ENCODE measurements around the gene TBC1D16.

TBC1D16 gene

GRCh38 chr17:79976451-79976850 lies 59.2 kb downstream of the TBC1D16 start:
- H3K4me3 ChIP-seq (ENCODE audit: low read depth, low read length), result no peak overlapping the region
- TF ChIP-seq POLR2A (IDR thresholded peaks at IDR 0.05; ENCODE audit: extremely low read depth, insufficient read length), result no peak
- TF ChIP-seq MYC (IDR thresholded peaks at IDR 0.05; ENCODE audit: low read depth, low read length), result no peak
- TF ChIP-seq CTCF (IDR thresholded peaks at IDR 0.05; ENCODE audit: low read depth, low read length), result no peak
- TF ChIP-seq MAX (IDR thresholded peaks at IDR 0.05; ENCODE audit: low read depth, low read length), result no peak
- DNase-seq (ENCODE audit: low read depth), result no peak

GRCh38 chr17:79975498-79976134 lies 60.1 kb downstream of the TBC1D16 start:
- DNase-seq (ENCODE audit: low read depth), result no peak
- TF ChIP-seq MYC (IDR thresholded peaks at IDR 0.05; ENCODE audit: low read depth, low read length), result no peak
- TF ChIP-seq POLR2A (IDR thresholded peaks at IDR 0.05; ENCODE audit: extremely low read depth, insufficient read length), result no peak
- TF ChIP-seq CTCF (IDR thresholded peaks at IDR 0.05; ENCODE audit: low read depth, low read length), result no peak
- no peak for TF ChIP-seq MAX (IDR thresholded peaks at IDR 0.05; ENCODE audit: low read depth, low read length)
- no peak overlapping the region for H3K4me3 ChIP-seq (ENCODE audit: low read depth, low read length)

- H3K4me3 ChIP-seq (ENCODE audit: low read depth, low read length), result no peak overlapping the region
- peak; percentile 30 for DNase-seq (ENCODE audit: low read depth)
- no peak for TF ChIP-seq POLR2A (IDR thresholded peaks at IDR 0.05; ENCODE audit: extremely low read depth, insufficient read length)
- no peak for TF ChIP-seq MYC (IDR thresholded peaks at IDR 0.05; ENCODE audit: low read depth, low read length)
- TF ChIP-seq CTCF (IDR thresholded peaks at IDR 0.05; ENCODE audit: low read depth, low read length), result peak; percentile 45
- TF ChIP-seq MAX (IDR thresholded peaks at IDR 0.05; ENCODE audit: low read depth, low read length), result no peak
These were observed 60.8 kb downstream of the TBC1D16 start for GRCh38 chr17:79974566-79975497.

GRCh38 chr17:79971651-79972050 lies 64.0 kb downstream of the TBC1D16 start:
- H3K4me3 ChIP-seq (ENCODE audit: low read depth, low read length), result no peak overlapping the region
- TF ChIP-seq MAX (IDR thresholded peaks at IDR 0.05; ENCODE audit: low read depth, low read length), result no peak
- no peak for TF ChIP-seq CTCF (IDR thresholded peaks at IDR 0.05; ENCODE audit: low read depth, low read length)
- no peak for TF ChIP-seq MYC (IDR thresholded peaks at IDR 0.05; ENCODE audit: low read depth, low read length)
- no peak for TF ChIP-seq POLR2A (IDR thresholded peaks at IDR 0.05; ENCODE audit: extremely low read depth, insufficient read length)
- no peak for DNase-seq (ENCODE audit: low read depth)

- TF ChIP-seq POLR2A (IDR thresholded peaks at IDR 0.05; ENCODE audit: extremely low read depth, insufficient read length) (no peak), MYC (IDR thresholded peaks at IDR 0.05; ENCODE audit: low read depth, low read length) (no peak), MAX (IDR thresholded peaks at IDR 0.05; ENCODE audit: low read depth, low read length) (0 out of 2 replicates have a peak, but pooled peaks have one; percentile 17), CTCF (IDR thresholded peaks at IDR 0.05; ENCODE audit: low read depth, low read length) (peak; percentile 92)
- H3K4me3 ChIP-seq (ENCODE audit: low read depth, low read length), result no peak overlapping the region
- DNase-seq (ENCODE audit: low read depth), result peak; percentile 78
These were observed 65.0 kb downstream of the TBC1D16 start for GRCh38 chr17:79970576-79971068.
